ENCODE results near the gene MICAL3. TPM values are rescaled to one million over a fixed set of nuclear protein-coding genes. Genes with fewer than 3 reads are reported as not detected.
"Not testable (repeated sequence)": the region's sequence is repeated elsewhere in the genome, so short reads cannot be mapped to it uniquely, and the experiment has no call there.

The MICAL3 gene
- total RNA-seq, 4 donors from 2014 or later = 30.4 to 57.1 (median 37.7) TPM

DNA sequence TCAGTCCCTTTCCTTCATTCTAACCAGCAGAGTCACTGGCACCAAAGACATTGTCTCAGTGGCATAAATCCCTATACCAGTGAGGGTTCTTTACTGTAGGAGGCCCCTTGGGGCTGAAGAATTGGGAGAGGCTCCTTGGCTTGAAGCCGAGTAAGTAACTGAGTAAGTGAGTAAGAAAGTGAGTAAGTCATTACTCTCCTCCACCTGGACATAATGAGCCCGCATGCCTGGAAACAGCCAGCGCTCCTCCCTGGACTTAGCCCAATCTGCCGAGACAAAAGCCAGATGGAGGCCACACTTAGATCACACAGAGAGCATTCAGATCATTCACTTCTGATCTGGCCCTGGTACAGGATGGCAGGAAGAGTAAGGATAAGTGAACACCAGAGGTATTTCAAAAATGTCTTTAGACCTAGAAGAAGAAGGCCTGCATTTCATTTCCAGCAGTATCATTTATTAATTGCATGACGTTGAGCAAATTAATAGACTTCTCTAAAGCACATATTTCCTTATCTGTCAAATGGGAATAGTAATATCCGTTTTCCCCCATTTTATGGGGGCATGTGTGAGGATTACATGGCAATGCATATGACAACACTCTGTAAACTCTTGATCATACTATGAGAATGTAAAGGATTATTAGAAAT is 8.2 kb upstream of the MICAL3 start:
- WGBS = 45% methylated on average over 6 of the region's 6 CpGs
- H3K27ac ChIP-seq = peak overlapping the region; percentile 26
- no peaks in the 10 kb centered on the region for H3K27me3 ChIP-seq
- TF ChIP-seq EP300 (IDR thresholded peaks at IDR 0.05) = no peak
- H3K36me3 ChIP-seq = no peaks in the 10 kb centered on the region
- no peak overlapping the region for H3K4me3 ChIP-seq
- peak in 1 of 2 donors; percentile 15 for DNase-seq (ENCODE audit: low spot score in 2 of 2)
- peaks cover 19% of the 10 kb centered on the region for H3K4me1 ChIP-seq
- H3K9me3 ChIP-seq = no peaks in the 10 kb centered on the region

GRCh38 chr22:18031695-18032454 is 7.5 kb upstream of the MICAL3 start:
- 37% methylated on average over 10 of the region's 10 CpGs for WGBS
- Histone ChIP-seq H3K27ac (peak overlapping the region; percentile 26), H3K36me3 (no peaks in the 10 kb centered on the region), H3K4me1 (peaks cover 19% of the 10 kb centered on the region), H3K4me3 (no peak overlapping the region), H3K27me3 (no peaks in the 10 kb centered on the region), H3K9me3 (no peaks in the 10 kb centered on the region)
- DNase-seq (ENCODE audit: low spot score in 2 of 2) = peak in 1 of 2 donors; percentile 48
- TF ChIP-seq POLR2AphosphoS5 (IDR thresholded peaks at IDR 0.05) = no peak
- no peak for TF ChIP-seq EP300 (IDR thresholded peaks at IDR 0.05)
- no peak for TF ChIP-seq CTCF (IDR thresholded peaks at IDR 0.05)
- no peak for TF ChIP-seq POLR2A (IDR thresholded peaks at IDR 0.05)

- WGBS = 80% methylated on average over 2 of the region's 2 CpGs
- peaks cover 22% of the 10 kb centered on the region for H3K4me1 ChIP-seq
- no peaks in the 10 kb centered on the region for H3K27me3 ChIP-seq
- TF ChIP-seq POLR2A (IDR thresholded peaks at IDR 0.05) (no peak), POLR2AphosphoS5 (IDR thresholded peaks at IDR 0.05) (no peak), CTCF (IDR thresholded peaks at IDR 0.05) (no peak), EP300 (IDR thresholded peaks at IDR 0.05) (no peak)
- peak in 1 of 2 donors; percentile 5 for DNase-seq (ENCODE audit: low spot score in 2 of 2)
- H3K36me3 ChIP-seq = no peaks in the 10 kb centered on the region
- no peak overlapping the region for H3K4me3 ChIP-seq
- no peak overlapping the region for H3K27ac ChIP-seq
- no peaks in the 10 kb centered on the region for H3K9me3 ChIP-seq
Observed at GRCh38 chr22:18029686-18030267, 5.4 kb upstream of the MICAL3 start.

DNA sequence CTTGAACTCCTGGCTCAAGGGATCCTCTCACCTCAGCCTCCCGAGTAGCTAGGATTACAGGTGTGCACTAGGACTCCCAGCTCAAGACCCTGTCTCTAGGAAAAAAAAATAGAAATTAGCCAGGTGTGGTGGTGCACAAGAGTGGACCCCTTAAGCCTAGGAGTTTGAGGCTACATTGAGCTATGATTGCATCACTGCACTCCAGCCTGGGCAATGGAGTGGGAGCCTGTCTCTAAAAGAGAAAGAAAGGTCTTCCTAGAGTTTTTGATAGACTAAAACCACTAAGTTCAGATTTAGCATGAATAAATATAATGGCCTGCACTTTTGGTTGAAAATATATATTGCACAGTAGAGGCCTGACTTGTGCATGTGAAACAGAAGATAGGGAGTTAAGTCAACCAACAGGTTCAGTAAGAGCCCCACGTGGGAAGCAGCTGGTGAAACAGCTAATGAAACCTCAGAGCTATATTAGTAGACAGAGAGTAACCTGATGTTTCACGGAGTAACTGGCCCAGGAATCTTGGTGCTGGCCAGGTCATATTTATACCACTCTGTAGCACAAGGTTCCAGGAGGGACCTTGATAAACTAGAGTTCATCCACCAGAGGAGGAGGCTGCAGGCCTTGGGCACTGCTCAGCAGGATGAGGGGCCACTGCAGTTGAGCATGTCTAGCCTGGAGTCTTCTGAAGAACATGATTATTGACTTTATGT is 4.6 kb upstream of the MICAL3 start:
- 58% methylated on average over 3 of the region's 3 CpGs for WGBS
- H3K4me3 ChIP-seq = no peak overlapping the region
- peaks cover 27% of the 10 kb centered on the region for H3K4me1 ChIP-seq
- H3K27me3 ChIP-seq = no peaks in the 10 kb centered on the region
- TF ChIP-seq CTCF (IDR thresholded peaks at IDR 0.05) (no peak), EP300 (IDR thresholded peaks at IDR 0.05) (no peak), POLR2A (IDR thresholded peaks at IDR 0.05) (no peak), POLR2AphosphoS5 (IDR thresholded peaks at IDR 0.05) (no peak)
- H3K9me3 ChIP-seq = no peaks in the 10 kb centered on the region
- H3K27ac ChIP-seq = no peak overlapping the region
- peak in 1 of 2 donors; percentile 28 for DNase-seq (ENCODE audit: low spot score in 2 of 2)
- no peaks in the 10 kb centered on the region for H3K36me3 ChIP-seq

DNA sequence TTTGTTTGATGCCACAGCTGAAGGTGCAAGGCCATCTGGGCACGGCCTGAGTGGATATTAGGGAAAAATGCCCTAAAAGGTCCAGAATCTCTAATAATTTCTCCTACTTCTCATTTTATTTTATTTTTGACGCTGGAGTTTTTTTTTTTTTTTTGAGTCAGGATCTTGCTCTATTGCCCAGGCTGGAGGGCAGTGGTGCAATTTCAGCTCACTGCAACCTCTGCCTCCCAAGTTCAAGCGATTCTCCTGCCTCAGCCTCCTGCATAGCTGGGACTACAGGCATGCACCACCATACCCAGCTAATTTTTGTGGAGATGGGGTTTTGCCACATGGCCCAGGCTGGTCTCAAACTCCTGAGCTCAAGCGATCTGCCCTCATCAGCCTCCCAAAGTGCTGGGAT is 1.5 kb upstream of the MICAL3 start:
- not testable (repeated sequence) for H3K27ac ChIP-seq, H3K27me3 ChIP-seq, H3K36me3 ChIP-seq, H3K9me3 ChIP-seq, H3K4me3 ChIP-seq
- 92% methylated on average over 4 of the region's 4 CpGs for WGBS
- peak in 1 of 2 donors; percentile 8 for DNase-seq (ENCODE audit: low spot score in 2 of 2)
- H3K4me1 ChIP-seq = peaks cover 33% of the 10 kb centered on the region

Data from suprapubic skin (tissue), 4 donors.